HG03354 (cell line): Measurements from ENCODE around the gene PBX3.

Source experiments
- ATAC-seq: cut with Tn5 transposase; IDR thresholded peaks from one replicate; pipeline ENCODE4 v1.9.1; 2021; ENCODE audit warnings: mild to moderate bottlenecking; ENCODE audit not compliant: unreplicated experiment, poor library complexity, severe bottlenecking

Gene PBX3

GRCh38 chr9:125890826-125891225 is 143.7 kb downstream of the PBX3 start:
- ATAC-seq = no peak

- no peak for ATAC-seq
These were observed 146.1 kb downstream of the PBX3 start for GRCh38 chr9:125893277-125893676.

GRCh38 chr9:125894566-125894965 is 147.4 kb downstream of the PBX3 start:
- no peak for ATAC-seq

GRCh38 chr9:125896404-125896803 is 149.2 kb downstream of the PBX3 start:
- ATAC-seq = no peak

- ATAC-seq = no peak
These were observed 149.8 kb downstream of the PBX3 start for GRCh38 chr9:125896964-125897363.

GRCh38 chr9:125897481-125897880 is 150.3 kb downstream of the PBX3 start:
- no peak for ATAC-seq

GRCh38 chr9:125902214-125902613 is 155.0 kb downstream of the PBX3 start:
- no peak for ATAC-seq

- no peak for ATAC-seq
These were observed 155.8 kb downstream of the PBX3 start for GRCh38 chr9:125902831-125903512.

GRCh38 chr9:125904155-125904851 is 157.1 kb downstream of the PBX3 start:
- no peak for ATAC-seq

- ATAC-seq = no peak
These were observed 159.0 kb downstream of the PBX3 start for GRCh38 chr9:125906144-125906543.

GRCh38 chr9:125906893-125907292 is 159.7 kb downstream of the PBX3 start:
- ATAC-seq = no peak

GRCh38 chr9:125908136-125908535 is 161.0 kb downstream of the PBX3 start:
- ATAC-seq = no peak

GRCh38 chr9:125908966-125909365 is 161.8 kb downstream of the PBX3 start:
- no peak for ATAC-seq

- ATAC-seq = no peak
These were observed 162.3 kb downstream of the PBX3 start for GRCh38 chr9:125909459-125909858.

- no peak for ATAC-seq
These were observed 163.1 kb downstream of the PBX3 start for GRCh38 chr9:125910286-125910685.

- ATAC-seq = no peak
These were observed 164.9 kb downstream of the PBX3 start for GRCh38 chr9:125911861-125912644.

GRCh38 chr9:125912667-125913066 is 165.5 kb downstream of the PBX3 start:
- no peak for ATAC-seq

GRCh38 chr9:125913551-125913950 is 166.4 kb downstream of the PBX3 start:
- no peak for ATAC-seq

GRCh38 chr9:125914411-125914810 is 167.2 kb downstream of the PBX3 start:
- ATAC-seq = no peak

GRCh38 chr9:125915606-125916005 is 168.4 kb downstream of the PBX3 start:
- ATAC-seq = no peak

GRCh38 chr9:125919565-125919964 is 172.4 kb downstream of the PBX3 start:
- ATAC-seq = no peak
